ENCODE data around the gene GPR146. TPM values are rescaled to one million over a fixed set of nuclear protein-coding genes. Genes with fewer than 3 reads are reported as not detected.

GPR146 gene
- total RNA-seq, 2 experiments from 2014 or later = 5.6 to 8.5 TPM

DNA sequence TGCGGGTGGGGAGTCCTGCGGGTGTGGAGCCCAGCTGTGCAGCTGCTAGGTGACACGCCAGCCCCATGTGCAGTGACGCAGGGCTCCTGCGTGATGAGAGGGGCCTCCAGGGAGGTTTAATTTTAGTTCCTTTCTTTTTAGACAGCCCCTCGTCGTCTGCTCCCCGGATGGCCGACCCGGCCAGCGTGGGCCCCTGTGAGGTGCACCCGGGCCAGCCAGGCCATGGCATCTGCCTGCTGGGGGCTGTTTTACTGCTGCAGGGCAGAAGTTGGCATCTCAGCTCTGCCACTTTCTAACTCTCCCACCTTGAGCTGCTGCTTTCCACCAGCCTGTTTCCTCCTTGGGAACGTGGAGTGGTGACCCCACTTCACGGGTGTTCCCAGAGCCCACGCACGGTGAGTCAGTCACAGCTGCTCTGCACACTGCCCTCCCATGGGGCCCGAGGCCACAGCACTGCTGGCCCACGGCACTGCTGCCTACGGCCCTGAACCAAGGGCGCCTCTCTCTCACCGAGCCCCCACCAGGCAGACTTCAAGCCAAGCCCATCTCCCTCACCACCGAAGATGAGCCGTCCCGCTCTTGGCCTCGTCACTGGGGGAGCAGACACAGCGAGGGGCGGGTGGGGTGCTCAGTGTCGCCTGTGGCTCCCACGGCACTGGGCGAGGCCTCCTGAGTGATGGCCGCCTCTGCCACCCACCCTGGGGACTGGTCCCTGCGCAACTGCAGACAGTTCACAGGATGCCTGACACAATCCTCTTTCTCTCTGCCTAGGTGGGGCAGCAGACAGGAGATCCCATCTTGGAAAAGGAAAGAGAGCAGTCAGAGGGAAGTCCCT lies 40.1 kb upstream of the GPR146 start:
- Mint-ChIP-seq H3K27me3 (no peaks in the 10 kb centered on the region), H3K27ac (no peak overlapping the region), H3K4me3 (no peak overlapping the region), H3K4me1 (ENCODE audit: low read depth) (no peaks in the 10 kb centered on the region), H3K9me3 (no peaks in the 10 kb centered on the region), H3K36me3 (ENCODE audit: low read depth) (peaks cover 5% of the 10 kb centered on the region)
- no peak for DNase-seq
- ChIA-PET CTCF (interaction anchor here (2.4 kb wide), 1 partner anchor 11 kb away, joined by 15 read pairs; no protein-coding TSS in a partner anchor), POLR2A (no interaction called here)
- TF ChIP-seq, protein P1, sequence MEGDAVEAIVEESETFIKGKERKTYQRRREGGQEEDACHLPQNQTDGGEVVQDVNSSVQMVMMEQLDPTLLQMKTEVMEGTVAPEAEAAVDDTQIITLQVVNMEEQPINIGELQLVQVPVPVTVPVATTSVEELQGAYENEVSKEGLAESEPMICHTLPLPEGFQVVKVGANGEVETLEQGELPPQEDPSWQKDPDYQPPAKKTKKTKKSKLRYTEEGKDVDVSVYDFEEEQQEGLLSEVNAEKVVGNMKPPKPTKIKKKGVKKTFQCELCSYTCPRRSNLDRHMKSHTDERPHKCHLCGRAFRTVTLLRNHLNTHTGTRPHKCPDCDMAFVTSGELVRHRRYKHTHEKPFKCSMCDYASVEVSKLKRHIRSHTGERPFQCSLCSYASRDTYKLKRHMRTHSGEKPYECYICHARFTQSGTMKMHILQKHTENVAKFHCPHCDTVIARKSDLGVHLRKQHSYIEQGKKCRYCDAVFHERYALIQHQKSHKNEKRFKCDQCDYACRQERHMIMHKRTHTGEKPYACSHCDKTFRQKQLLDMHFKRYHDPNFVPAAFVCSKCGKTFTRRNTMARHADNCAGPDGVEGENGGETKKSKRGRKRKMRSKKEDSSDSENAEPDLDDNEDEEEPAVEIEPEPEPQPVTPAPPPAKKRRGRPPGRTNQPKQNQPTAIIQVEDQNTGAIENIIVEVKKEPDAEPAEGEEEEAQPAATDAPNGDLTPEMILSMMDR (IDR thresholded peaks at IDR 0.05) = no peak
- ATAC-seq = no peak
- intact Hi-C loops (cut with micrococcal nuclease) = no loop called here

DNA sequence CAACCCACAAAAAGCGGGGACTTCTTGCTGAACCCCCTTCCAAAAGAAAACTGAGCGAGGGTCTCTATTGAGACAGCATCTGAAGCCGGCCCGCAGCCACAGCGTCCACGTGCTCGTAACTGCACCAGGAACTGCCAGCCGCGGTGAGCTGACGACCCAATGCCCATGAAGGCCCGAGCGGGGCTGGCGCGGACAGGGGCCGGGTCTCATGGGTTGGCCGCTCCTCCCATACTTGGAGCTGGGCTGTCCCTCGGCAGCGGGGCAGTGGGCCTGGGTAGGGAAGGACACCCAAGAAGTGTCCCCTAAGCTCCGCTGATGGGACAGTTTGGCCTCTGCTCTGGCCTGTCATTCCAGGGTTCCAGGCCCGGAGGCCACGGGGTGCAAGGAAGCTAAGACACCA lies 39.0 kb upstream of the GPR146 start:
- H3K36me3 Mint-ChIP-seq (ENCODE audit: low read depth) = peaks cover 6% of the 10 kb centered on the region
- intact Hi-C loops (cut with micrococcal nuclease) = no loop called here
- ChIA-PET POLR2A (no interaction called here), CTCF (interaction anchor here (2.0 to 2.4 kb wide), 2 partner anchors 12 to 60 kb away, joined by 8 to 15 read pairs; no protein-coding TSS in a partner anchor)
- H3K27ac Mint-ChIP-seq = no peak overlapping the region
- H3K27me3 Mint-ChIP-seq = no peaks in the 10 kb centered on the region
- TF ChIP-seq, protein P1 (IDR thresholded peaks at IDR 0.05) = no peak
- ATAC-seq = no peak
- H3K4me3 Mint-ChIP-seq = no peak overlapping the region
- H3K4me1 Mint-ChIP-seq (ENCODE audit: low read depth) = no peaks in the 10 kb centered on the region
- no peaks in the 10 kb centered on the region for H3K9me3 Mint-ChIP-seq
- no peak for DNase-seq

DNA sequence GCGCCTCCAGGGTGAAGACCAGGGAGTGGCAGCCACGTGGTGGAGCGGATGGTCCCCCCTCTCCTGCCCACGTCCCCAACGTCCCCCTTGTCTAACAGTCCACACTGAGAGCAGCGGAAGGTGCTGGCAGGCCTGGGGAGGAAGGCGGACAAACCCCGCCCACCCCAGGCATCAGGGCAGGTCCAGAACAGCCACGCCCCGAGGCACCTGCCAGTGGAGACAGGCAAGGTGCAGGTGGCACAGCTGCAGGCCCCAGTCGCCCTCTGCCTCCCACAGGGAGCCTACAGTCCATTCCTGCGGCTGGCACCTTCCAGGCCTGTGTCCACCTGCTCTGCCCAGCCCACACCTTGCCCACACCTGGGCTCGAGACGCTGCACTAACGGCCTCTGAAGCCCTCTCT lies 36.4 kb upstream of the GPR146 start:
- Mint-ChIP-seq H3K27ac (no peak overlapping the region), H3K4me1 (ENCODE audit: low read depth) (peaks cover 6% of the 10 kb centered on the region), H3K36me3 (ENCODE audit: low read depth) (peaks cover 6% of the 10 kb centered on the region), H3K9me3 (no peaks in the 10 kb centered on the region), H3K27me3 (no peaks in the 10 kb centered on the region), H3K4me3 (no peak overlapping the region)
- POLR2A ChIA-PET = no interaction called here
- intact Hi-C loops (cut with micrococcal nuclease) = no loop called here
- TF ChIP-seq, protein P1 (IDR thresholded peaks at IDR 0.05) = no peak
- CTCF ChIA-PET = no interaction called here
- DNase-seq = no peak
- no peak for ATAC-seq

DNA sequence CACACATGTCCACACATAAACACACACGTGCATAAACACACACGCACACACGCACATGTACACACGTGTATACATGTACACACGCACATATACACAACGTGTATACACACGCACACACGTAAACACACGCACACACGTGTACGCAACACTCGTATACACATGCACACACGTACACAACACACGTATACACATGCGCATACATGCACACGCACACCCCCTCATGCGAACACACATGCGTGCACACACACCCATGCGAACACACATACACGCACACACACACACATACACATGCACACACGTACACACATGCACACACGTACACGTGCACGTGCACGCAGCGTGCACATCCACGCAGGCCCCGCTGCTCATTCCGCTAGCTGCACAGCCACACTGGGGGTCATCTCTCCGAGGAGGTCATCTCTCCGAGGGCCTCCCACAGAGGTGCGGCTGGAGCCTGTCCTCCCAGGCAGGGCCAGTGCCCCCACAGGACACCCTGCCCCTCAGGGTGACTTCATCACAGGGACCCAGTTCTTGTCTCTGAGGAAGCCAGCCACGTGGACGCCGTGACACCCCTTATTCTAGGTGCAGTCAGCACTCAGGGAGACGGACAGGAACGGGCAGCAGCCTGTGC lies 35.5 kb upstream of the GPR146 start:
- Mint-ChIP-seq H3K36me3 (ENCODE audit: low read depth) (peaks cover 6% of the 10 kb centered on the region), H3K27me3 (no peaks in the 10 kb centered on the region), H3K27ac (no peak overlapping the region), H3K4me3 (no peak overlapping the region), H3K9me3 (no peaks in the 10 kb centered on the region), H3K4me1 (ENCODE audit: low read depth) (peaks cover 8% of the 10 kb centered on the region)
- no peak for ATAC-seq
- CTCF ChIA-PET = no interaction called here
- POLR2A ChIA-PET = no interaction called here
- TF ChIP-seq, protein P1 (IDR thresholded peaks at IDR 0.05) = no peak
- DNase-seq = no peak
- intact Hi-C loops (cut with micrococcal nuclease) = no loop called here

DNA sequence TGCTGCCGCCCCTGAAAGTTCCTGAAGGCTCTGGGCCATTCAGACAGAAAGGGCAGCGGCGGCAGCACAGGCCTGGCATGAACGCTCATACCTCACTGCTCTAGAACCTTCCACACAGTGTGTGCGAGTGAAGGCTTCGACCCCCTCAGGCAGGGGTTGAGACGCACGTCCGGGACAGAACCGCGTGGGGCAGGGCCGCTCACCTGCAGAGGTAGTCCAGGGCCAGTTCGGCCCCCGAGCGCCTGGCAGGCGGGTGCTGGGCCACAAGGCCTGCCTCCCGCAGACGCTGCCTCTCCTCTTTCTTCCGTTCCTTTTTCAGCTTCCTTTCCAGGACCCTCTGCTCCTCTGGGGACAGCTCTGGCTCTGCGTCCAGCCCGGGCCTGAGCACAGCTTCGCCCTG lies 34.6 kb upstream of the GPR146 start:
- Mint-ChIP-seq H3K4me1 (ENCODE audit: low read depth) (peaks cover 12% of the 10 kb centered on the region), H3K9me3 (no peaks in the 10 kb centered on the region), H3K4me3 (no peak overlapping the region), H3K27ac (no peak overlapping the region), H3K27me3 (no peaks in the 10 kb centered on the region), H3K36me3 (ENCODE audit: low read depth) (peaks cover 6% of the 10 kb centered on the region)
- CTCF ChIA-PET = no interaction called here
- TF ChIP-seq, protein P1 (IDR thresholded peaks at IDR 0.05) = no peak
- no peak for ATAC-seq
- no peak for DNase-seq
- intact Hi-C loops (cut with micrococcal nuclease) = no loop called here
- POLR2A ChIA-PET = no interaction called here

All from activated CD8-positive, alpha-beta T cell treated with anti-CD3 and anti-CD28 coated beads for 36 hours (primary cell).